NCI-H2081 (cell line): ENCODE data around the gene NPAS3.

Source experiments
- DNase-seq, 2 experiments: peaks; one replicate each; lab custom pipeline; 2025; lab: John Stamatoyannopoulos, UW

NPAS3 gene

GRCh38 chr14:33642080-33642479 is 703.4 kb downstream of the NPAS3 start:
- no peak for DNase-seq

DNA sequence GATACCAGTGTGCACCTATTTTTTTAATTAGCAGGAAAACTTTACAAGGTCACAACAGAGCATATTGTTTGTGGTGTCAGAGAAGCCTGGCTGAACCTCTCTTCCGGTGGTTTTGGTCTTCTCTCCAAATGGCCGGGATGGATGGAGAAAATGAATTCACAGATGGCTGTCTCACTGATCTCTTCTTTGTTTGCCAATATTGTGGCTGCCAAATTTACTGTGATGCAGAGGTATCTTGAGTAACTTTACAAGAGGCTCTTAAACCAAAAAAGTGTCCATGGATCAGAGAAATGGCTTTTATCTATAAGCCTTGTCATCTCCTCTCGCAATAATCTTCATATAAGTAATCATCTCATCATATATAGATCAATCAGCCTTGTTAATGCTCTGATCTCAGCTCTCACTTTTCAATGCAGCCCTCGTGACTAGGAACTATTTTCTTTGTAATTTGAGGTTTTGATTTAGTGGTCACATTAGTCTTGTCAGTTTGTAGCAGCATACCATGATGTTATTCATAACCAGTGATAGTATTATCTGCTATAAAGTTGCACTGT is 704.1 kb downstream of the NPAS3 start:
- DNase-seq: no peak

- DNase-seq: no peak
Observed at GRCh38 chr14:33643426-33644181, 704.9 kb downstream of the NPAS3 start.

- no peak for DNase-seq
Observed at GRCh38 chr14:33646692-33647260, 708.1 kb downstream of the NPAS3 start.

DNA sequence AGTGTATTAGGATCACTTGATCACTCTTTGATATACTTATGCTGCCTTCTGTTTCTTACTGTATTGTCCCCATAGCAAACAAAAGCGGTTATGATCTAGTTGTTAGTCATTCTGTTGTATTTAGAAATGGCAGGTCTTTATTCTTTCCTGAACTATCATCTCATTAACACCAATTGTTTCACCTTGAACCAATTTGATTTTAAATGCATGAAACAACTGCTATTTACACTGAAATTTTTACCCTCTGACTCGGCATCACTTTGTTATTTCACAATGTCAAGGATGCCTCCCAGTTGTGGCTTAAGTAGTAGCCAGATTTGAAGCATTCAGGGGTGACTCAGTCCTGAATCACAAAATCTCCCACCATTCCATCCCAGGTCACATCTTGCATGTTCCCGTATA is 708.7 kb downstream of the NPAS3 start:
- no peak for DNase-seq

DNA sequence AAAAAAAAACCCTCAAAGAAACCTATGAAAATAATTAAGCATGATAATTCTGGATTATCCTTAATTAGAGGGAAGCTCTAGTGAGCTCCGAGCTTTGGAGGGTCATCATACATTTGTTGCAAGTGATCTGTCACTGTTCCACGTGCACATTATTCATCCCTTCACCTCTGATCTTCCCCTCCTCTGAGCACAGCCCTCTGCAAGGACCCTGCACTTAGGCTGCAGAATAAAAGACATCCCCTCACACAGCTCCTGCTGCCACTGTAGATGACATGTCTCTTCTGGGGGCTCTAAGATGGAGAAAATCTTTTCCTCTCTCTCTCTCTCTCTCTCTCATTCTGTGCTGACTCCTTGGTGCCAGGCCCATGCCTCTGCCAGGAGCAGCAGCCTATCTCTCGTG is 711.8 kb downstream of the NPAS3 start:
- DNase-seq: no peak

DNA sequence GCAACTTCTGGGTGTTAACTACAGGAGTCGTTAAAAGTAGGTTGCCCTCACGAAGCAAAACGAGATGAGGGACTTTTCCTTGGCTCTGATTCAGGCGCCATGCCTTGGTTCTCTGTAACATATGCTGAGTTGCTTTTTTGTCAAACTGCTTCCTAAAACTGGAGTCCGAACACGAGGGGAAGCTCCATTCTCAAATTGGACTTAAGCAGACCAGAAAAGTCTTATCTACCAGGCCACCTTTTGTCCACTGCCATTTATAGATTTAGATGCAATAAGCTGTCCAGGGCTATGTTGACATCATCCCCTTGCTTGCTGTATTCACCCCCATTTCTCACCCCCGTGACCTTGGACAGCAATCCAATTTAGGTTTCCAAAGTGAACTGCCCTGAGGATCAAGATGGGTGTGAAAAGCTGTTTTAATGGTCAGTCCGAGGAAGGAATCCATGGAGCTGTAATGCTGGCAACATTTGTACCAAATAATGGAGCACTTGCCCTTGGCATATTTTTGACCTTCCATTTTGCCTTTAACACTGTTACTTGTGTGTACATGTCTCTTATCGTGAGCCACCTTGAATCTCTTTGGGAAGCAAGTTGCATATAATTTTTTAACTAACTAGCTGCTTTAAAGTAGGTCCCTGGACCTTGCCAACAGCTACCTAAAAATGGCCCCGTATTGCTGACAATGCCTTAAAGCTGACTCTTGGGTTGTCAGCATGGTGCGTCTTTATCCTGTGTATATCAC is 714.1 kb downstream of the NPAS3 start:
- DNase-seq: no peak

DNA sequence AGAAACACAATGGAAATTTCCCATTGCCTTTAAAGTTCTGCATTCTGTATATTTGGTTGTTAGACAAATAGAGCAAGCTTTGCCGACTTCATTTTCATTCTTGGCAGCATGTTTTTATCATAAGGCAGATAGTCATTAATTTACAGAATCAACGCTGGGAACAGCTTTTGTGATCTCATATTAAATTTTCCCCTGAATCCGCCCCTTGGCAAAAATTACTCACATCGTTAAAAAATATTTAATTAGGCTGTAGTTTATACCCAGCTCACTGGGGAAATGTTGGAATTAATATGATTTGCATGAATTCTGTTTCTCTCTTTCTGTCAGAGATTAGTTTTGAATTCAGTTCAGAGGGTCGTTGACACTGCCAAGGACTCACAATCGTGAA is 714.6 kb downstream of the NPAS3 start:
- DNase-seq: no peak

DNA sequence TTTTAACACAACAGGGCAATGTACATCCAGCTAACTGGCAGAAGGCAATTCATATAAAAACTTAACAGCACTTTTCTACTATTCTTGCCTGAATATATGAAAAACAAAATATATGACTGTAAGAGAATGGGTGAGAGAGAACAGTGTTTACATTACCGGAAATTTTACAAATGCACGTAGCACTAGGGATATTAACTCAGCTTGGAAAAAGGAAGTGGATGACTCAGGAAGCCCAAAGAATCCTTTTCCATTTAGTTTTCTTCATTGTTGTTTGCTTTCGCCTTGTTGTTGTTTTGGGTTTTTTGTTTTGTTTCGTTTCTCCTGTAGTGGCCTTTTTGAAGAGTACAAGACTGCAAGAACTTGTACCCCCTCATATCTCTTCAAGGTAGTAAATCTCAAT is 716.7 kb downstream of the NPAS3 start:
- no peak for DNase-seq

- no peak for DNase-seq
Observed at GRCh38 chr14:33657476-33657875, 718.8 kb downstream of the NPAS3 start.

DNA sequence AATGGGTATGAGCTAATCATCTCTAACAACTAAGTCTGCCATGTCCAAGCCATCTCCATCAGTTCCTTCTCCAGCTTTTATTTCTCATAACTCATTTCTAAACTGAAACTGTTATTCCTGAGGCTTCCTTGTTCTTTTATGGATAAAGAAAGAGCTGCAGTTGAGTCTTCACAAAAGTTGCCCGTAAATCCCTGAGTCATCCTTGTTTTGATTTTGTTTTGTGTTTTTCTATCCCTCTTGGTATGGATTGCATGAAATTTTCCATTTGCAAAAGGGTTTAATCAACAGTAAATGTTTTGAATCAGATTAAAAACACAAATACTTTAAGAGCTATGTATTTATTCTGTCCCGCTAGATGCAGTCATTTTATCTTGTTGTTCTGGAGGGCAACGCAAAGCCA is 721.6 kb downstream of the NPAS3 start:
- no peak for DNase-seq

DNA sequence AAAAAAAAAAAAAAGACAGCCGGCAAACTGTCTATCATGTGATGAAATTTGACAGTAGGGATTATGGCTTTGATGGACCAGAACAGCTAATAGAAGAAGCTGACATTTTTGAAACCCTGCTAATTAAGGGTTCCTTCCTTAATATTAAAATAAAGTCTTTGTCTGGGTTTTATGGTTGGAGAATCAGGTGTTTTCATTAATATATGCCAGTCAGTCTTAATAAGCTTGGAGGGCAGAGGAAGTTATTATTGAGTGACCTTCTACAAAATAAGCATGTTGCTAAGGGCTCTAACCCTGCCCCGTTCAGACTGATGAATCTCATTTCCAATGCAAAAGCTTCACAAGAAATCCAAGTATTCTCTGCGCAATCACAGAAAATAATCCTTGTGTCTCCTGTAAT is 722.4 kb downstream of the NPAS3 start:
- DNase-seq: no peak

DNA sequence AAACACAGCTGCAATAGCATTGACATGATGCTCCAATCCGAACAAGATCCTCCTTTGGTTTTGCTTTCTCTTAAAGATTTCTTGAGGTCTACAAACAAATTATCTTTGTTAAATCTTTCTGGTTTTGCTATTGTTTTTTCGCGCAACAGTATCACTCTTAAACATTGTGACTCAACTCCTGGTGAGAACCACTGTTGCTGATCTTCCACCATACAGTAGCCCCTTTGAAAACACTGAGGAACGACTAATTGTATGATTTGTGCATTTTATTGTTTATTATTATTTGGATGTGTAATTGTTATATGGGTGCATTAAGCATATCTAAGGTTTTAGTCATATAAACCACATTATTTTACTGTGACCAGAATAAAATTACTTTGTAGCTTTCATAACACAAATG is 729.4 kb downstream of the NPAS3 start:
- no peak for DNase-seq

DNA sequence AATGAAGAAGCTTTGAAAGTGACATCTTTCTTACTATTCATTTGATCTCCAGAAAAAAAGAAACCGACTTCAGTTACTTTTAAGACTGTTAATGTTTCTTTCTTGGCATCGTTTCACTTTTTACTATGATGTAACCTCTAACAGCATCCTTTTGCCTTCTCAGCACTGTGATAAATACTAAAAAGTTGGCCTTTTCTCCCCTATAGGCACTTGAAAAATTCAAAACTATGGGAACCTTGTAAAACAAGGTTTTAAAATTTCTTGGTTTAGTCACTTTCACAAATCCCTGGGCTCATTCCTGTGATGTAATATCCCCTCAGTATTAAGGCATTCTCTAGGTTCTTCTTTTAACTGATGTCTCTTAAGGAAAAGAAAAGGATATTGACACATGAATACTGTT is 730.4 kb downstream of the NPAS3 start:
- DNase-seq: no peak

- DNase-seq: no peak
Observed at GRCh38 chr14:33670235-33670634, 731.6 kb downstream of the NPAS3 start.

GRCh38 chr14:33671556-33671955 is 732.9 kb downstream of the NPAS3 start:
- no peak for DNase-seq

GRCh38 chr14:33674927-33675326 is 736.2 kb downstream of the NPAS3 start:
- no peak for DNase-seq

GRCh38 chr14:33675415-33676130 is 736.9 kb downstream of the NPAS3 start:
- DNase-seq: no peak

DNA sequence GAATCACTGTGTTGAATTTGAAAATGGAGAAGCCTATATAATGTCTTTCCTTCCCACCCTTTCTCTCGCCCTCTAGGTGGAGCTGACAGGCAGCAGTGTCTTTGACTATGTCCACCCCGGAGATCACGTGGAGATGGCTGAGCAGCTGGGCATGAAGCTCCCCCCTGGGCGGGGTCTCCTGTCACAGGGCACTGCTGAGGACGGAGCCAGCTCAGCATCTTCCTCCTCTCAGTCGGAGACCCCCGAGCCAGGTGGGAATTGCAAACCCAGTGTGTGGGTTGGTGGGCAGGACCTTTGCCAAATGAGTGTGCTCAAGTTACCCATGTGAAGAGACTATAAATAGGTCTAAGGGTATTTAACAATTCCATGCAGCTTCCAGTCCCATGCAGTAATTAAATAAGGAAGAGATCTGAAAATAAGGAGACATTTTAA is 737.5 kb downstream of the NPAS3 start:
- peak; percentile 45 to 66 for DNase-seq

GRCh38 chr14:33676891-33677290 is 738.2 kb downstream of the NPAS3 start:
- no peak for DNase-seq

DNA sequence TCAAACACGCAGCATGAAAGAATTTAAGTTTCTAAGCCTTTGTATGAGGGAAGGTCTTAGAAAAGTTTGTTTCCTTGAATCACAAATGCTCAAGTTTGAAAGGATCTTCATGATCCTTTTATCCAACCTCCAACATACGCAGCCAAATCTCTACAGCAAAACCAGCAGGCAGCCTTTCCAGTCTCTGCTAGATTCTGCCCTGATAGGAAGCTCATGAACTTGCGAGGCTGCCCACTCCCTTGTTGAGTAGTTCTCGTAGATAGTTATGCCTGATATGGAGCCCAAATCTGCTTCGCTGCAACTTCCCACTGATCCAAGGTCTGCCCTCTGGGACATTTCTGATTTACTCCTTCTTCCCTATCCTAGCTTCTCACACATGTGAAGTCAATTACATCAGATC is 739.3 kb downstream of the NPAS3 start:
- DNase-seq: no peak

DNA sequence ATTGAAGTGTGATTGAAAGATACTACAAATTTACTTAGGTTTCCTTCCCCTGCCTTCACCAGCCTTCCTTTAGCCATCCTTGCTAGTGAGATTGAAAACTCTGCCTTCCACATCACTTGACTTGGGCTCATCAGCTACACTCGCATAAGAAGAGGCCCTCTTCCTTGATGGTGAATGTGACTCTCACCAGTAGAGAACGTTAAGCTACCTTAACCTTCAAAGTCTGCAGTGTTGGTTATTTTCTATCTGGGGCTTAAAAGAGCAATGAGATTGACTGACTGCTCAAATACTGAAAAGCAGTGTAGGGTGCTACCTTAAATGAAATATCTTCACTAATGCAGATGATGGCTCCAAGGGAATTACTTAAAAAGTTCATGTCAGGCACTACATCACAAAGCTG is 740.3 kb downstream of the NPAS3 start:
- DNase-seq: no peak
